ENCODE data around the gene CHRM2. TPM values are rescaled to one million over a fixed set of nuclear protein-coding genes. Genes with fewer than 3 reads are reported as not detected.

CHRM2 gene
- total and polyA plus RNA-seq, 2 of the 8 experiments (the other 6 are each of a cell fraction or from before 2014, with no cell fraction given), result 0.17 to 0.32 TPM

GRCh38 chr7:136900005-136900404, 31.6 kb downstream of the CHRM2 start (continued):
- no peak for TF ChIP-seq TBP (IDR thresholded peaks at IDR 0.05; ENCODE audit: low read depth, low read length)
- TF ChIP-seq CBX5 (IDR thresholded peaks at IDR 0.05; ENCODE audit: low read depth, low read length), result no peak

Data from H1 (cell line).